NCI-H748 (cell line): ENCODE results near the gene LIN7A.
"Not testable (repeated sequence)": the region's sequence is repeated elsewhere in the genome, so short reads cannot be mapped to it uniquely, and the experiment has no call there.

Source experiments
- DNase-seq: peaks from one replicate; lab custom pipeline; 2025; ENCODE audit not compliant: unreplicated experiment; lab: John Stamatoyannopoulos, UW

LIN7A gene

DNA sequence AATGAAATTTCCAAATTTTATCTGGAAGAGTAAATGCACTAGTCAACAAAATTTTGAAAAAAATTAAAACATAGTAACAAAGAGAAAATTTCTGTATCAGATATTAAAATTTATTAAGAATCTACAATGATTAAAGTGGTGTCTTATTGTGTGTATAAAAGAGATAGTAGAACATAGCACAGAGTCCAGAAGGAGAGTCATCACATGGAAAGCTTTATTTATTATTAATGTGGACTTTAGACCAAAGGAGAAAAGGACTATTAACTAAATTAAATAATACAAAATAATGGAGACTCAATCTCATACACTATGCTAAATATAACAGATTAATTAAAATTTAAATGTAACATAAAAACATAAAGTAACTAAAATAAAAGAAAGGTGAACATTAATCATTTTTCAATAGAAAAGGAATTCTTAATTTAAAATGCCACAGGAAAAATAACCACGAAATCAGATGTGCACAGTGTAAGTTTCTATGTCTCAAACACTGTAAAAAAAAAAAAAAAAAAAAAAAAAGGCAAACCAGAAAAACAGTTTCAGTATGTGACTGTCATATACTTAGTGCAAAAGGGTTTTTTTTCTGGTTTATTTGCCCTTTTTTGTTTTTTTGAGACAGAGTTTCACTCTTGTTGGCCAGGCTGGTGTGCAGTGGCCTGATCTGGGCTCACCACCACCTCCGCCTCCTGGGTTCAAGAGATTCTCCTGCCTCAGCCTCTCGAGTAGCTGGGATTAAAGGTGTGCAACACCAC is 125.6 kb downstream of the LIN7A start:
- DNase-seq = no peak

DNA sequence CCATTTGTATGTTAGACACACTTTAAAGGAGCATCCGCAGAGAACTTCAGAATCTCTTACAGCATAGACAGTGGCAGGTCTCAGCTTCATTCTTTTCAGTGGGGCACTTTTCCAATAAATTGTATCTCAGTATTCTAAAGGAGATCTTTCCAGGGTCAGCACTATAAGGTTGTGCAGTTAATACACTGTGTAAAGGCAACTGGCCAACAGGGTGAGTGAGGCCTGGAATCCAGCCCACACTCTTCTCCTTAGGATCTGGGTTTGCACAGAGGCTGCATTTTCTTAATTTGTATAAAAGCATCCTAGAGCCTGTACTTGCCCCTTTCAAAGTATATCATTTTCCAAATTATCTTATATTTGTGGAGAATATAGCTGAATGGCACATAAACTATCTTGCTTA is 126.9 kb downstream of the LIN7A start:
- DNase-seq = no peak

- DNase-seq = no peak
These were observed 130.0 kb downstream of the LIN7A start for GRCh38 chr12:80807640-80808288.

GRCh38 chr12:80805106-80805505 is 132.6 kb downstream of the LIN7A start:
- DNase-seq = no peak

DNA sequence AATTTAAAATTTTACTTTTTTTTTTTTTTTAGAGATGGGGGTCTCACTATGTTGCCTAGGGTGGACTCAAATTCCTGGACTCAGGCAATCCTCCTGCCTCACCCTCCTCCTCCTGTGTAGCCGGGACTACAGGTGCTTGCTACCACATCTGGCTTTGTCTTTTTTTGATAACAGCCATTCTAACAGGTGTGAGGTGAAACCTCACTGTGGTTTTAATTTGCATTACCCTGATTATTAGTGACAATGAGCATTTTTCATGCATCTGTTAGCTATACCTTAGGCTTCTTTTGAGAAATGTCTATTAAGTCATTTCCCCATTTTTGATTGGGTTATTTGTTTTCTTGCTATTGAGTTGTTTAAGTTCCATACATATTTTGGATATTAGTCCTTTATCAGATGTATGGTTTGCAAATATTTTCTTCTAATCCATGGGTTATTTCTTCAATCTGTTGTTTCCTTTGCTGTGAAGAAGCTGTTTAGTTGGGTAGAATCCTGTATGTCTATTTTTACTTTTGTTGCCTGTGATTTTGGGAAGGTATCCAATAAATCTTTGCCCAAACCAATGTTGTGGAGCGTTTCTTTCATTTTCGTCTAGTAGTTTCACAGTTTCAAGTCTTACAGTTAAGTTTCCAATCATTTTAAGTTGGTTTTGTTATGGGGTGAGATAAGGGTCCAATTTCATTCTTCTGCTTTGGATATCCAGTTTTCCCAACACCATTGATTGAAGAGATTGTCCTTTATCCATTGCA is 134.9 kb downstream of the LIN7A start:
- no peak for DNase-seq

DNA sequence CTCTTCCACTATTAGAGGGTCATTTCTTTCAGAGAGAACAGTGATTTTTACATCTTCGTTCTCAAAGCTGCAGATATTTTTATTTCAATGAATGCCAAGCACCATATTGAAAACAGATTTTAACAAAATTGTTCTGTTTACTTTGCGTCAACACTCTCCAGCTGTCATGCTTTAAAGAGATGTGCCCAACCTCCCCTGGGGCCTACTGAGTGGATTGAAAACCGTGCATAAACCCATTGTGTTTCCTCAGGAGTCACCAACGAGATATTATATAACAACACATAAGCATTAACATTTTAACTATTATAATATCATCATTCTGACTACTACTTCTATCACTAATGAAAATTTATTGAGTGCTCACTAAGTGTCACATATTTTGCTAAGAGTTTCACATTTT is 139.5 kb downstream of the LIN7A start:
- peak; percentile 73 for DNase-seq

DNA sequence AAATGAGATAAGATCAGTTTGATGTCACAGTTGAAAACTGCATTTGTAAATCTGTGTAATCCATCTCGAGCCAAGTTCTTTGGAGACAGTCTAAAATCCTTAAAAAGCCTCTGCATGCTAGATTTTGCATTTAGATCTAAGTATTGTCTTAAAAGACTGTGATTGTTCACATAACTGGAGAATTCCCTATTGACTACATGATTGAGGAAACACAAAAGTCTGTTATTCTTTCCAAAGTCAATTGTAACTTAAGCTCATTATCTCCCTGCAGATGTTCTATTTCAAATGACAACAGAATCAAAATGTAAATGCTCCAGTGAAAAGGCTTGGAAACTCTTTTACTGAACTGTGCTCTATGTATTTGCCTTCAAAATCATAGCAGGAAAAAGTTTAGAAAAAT is 143.2 kb downstream of the LIN7A start:
- no peak for DNase-seq

GRCh38 chr12:80792861-80793260 is 144.9 kb downstream of the LIN7A start:
- DNase-seq = no peak

GRCh38 chr12:80791863-80792262 is 145.9 kb downstream of the LIN7A start:
- no peak for DNase-seq

DNA sequence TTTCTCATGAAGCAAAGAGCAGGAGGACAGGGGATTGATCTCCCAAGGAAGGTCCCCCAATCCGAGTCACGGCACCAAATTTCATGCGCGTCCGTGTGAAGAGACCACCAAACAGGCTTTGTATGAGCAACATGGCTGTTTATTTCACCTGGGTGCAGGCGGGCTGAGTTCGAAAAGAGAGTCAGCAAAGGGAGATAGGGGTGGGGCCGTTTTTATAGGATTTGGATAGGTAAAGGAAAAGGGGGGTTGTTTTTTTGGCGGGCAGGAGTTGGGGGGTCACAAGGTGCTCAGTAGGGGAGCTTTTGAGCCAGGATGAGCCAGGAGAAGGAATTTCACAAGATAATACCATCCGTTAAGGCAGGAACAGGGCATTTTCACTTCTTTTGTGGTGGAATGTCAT is 149.3 kb downstream of the LIN7A start:
- DNase-seq = not testable (repeated sequence)

DNA sequence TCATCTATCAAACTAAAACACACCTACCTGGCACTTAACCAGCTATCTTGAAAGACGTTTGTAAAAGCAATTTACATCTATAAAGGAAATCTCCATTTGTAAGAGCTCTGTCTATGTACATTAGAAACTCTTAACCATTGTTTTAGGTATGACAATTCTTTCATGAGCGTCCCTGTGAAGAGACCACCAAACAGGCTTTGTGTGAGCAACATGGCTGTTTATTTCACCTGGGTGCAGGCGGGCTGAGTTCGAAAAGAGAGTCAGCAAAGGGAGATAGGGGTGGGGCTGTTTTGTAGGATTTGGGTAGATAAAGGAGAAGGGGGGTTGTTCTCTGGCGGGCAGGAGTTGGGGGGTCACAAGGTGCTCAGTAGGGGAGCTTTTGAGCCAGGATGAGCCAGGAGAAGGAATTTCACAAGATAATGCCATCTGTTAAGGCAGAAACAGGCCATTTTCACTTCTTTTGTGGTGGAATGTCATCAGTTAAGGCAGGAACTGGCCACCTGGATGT is 154.7 kb downstream of the LIN7A start:
- not testable (repeated sequence) for DNase-seq

DNA sequence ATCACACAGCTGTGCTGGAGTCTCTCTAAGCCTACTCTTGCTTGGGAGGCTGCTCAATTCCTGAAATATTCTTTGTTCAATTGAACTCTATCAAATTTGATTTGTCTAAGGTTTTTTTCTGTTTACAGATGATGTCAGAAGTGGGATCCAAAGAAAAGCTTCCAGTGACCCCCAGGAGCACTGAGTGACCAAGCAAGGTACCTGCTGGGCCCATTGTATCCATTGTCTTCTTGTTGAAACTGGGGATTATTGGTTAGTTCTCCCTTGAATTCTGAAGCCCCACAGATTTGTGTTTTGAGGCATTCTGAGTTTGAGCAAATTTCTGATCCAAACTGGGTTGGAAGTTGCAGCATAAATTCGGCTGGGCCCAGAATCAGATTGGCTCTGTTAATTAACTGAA is 156.4 kb downstream of the LIN7A start:
- no peak for DNase-seq

DNA sequence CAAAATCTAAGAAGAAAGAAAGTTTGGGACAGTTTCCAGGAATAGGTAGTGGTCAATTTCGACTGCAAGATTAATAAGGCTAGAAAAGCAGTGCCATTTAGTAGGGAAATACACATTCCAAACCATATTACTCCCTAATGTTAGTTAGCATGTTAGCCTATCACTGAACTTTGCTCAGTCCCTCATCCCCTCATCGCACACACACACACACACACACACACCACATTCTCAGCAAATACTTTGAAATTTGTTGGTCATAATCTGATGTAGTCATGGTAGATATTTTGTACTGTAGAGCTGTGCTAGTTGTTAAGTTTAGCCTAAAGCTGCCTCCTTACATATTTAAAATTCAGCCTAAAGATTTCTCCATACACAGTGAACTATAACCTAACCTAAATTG is 157.0 kb downstream of the LIN7A start:
- DNase-seq = no peak

DNA sequence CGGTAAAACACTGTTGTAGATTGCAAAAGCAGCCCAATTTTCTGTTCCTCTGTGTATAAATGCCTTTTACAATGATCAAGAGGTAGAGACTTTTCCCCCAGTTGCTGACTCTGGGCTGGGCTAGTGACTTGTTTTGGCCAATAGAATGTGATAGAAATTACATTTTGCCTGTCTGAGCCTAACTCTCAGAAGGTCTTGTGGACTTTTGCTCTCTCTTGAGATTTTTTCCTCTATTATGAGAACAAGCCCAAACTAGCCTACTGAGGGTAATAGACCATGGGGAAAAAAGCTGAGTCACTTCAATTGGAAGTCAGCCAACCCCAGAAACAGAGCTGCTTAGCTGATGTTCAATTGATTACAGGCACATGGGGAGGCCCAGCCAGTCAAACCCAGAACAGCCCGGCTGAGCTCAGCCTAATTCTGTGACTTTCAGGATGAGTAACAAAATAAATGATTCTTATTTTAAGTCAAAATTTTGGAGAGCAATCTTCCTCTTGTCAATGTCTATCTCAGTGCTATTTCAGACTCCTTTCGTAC is 159.7 kb downstream of the LIN7A start:
- DNase-seq = peak; percentile 99

- DNase-seq = peak; percentile 63
These were observed 160.1 kb downstream of the LIN7A start for GRCh38 chr12:80777587-80777986.

DNA sequence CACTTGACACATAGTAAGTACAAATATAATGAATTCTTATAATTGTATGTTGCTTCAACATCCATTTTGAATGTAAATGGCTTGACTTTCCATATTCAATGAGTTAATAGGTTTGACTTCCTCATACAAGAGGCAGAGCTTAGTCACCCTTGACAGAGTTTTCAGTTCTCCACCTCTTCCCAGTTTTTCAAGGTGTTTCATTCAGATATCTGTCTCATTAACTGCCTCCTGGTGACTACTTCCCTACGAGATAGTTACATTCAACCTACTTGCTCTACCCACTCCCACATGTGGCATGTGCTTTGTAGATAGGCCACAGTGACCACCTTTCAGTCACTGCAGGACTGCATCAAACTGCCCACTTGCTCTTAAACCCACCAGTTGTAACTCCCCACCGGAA is 161.0 kb downstream of the LIN7A start:
- DNase-seq = no peak

DNA sequence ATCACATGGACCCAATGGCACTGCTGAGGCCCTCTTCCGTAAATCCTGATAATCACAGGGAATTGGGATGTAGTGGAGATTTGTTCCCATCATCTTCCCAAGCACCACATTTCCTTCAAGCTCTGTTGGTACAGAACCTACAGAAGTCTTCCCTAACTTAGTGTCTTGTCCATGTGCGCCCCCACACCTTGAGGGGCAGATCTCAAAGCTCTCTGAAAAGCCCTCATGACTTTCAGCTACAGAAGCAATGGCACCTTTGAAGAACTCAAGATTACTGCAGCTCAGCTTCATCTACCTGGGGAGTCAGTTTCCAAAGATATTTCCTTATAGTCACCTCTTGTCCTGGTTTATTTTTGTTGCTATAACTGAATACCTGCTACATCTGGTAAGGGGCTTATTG is 166.8 kb downstream of the LIN7A start:
- no peak for DNase-seq

- DNase-seq = no peak
These were observed 168.1 kb downstream of the LIN7A start for GRCh38 chr12:80769553-80770140.

DNA sequence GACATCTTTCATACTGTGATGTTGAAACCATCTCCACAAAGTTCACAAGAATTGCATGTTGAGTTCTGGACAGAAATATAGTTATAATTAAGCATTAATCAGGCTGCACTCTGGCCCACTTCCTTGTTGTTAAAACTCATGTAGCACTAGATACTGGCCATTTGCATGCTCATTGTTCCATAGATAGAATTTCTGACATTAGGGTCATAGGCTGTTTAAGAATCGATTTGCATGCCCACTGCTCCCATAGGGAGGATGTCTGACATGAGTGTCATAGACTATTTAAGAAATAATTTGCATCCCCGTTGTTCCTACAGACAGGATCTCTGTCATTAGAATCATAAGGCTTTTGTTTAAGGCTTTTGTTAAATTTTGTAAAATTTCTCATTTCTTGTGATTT is 170.8 kb downstream of the LIN7A start:
- DNase-seq = no peak

DNA sequence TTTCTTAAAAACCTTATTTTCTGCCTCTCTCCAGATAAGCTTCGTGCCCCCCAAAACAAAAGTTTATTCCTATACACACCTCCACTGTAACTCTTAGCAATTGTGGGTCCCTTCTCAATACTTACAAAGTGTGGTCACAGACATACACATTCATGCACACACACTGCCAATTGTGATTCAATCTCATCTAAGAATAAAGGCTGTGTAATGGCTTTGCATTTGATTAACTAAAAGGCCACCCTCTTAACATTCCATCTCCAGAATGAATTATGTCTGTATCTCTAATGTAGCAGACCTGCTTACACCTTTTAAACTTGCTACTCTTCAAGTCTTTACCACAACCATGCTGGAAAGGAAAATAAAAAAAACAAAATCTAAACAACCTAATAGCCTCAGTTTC is 171.5 kb downstream of the LIN7A start:
- peak; percentile 34 for DNase-seq

- DNase-seq = peak; percentile 80
These were observed 173.9 kb downstream of the LIN7A start for GRCh38 chr12:80763874-80764273.
